Activated naive CD4-positive, alpha-beta T cell treated with anti-CD3 and anti-CD28 coated beads, Interleukin-2, amount 50 U/mL, for 24 hours (primary cell): ENCODE results near the gene KIAA0930.

ENCODE experiments used
- H3K27ac Mint-ChIP-seq: one replicate; pipeline ENCODE4 v1.8.0; 2021; ENCODE audit warnings: mild to moderate bottlenecking, mixed read lengths
- H3K27me3 Mint-ChIP-seq: one replicate; pipeline ENCODE4 v1.8.0; 2021; ENCODE audit warnings: mixed read lengths
- H3K36me3 Mint-ChIP-seq: one replicate; pipeline ENCODE4 v1.8.0; 2021; ENCODE audit warnings: mixed read lengths
- H3K4me1 Mint-ChIP-seq: one replicate; pipeline ENCODE4 v1.8.0; 2021; ENCODE audit warnings: mixed read lengths
- H3K4me3 Mint-ChIP-seq: one replicate; pipeline ENCODE4 v1.8.0; 2021; ENCODE audit warnings: mild to moderate bottlenecking, mixed read lengths
- H3K9me3 Mint-ChIP-seq: one replicate; pipeline ENCODE4 v1.8.0; 2021; ENCODE audit warnings: mixed read lengths

Gene KIAA0930

GRCh38 chr22:45233386-45233785, 7.3 kb downstream of the KIAA0930 start:
- no peaks in the 10 kb centered on the region for H3K9me3 Mint-ChIP-seq
- peaks cover 2% of the 10 kb centered on the region for H3K36me3 Mint-ChIP-seq
- no peaks in the 10 kb centered on the region for H3K27me3 Mint-ChIP-seq
- H3K4me3 Mint-ChIP-seq, result no peak overlapping the region
- peaks cover 11% of the 10 kb centered on the region for H3K4me1 Mint-ChIP-seq
- no peak overlapping the region for H3K27ac Mint-ChIP-seq

GRCh38 chr22:45231293-45231692, 9.4 kb downstream of the KIAA0930 start:
- Mint-ChIP-seq H3K4me3 (no peak overlapping the region), H3K4me1 (peaks cover 3% of the 10 kb centered on the region), H3K27me3 (no peaks in the 10 kb centered on the region), H3K27ac (no peak overlapping the region), H3K36me3 (no peaks in the 10 kb centered on the region), H3K9me3 (no peaks in the 10 kb centered on the region)

GRCh38 chr22:45230026-45230721, 10.5 kb downstream of the KIAA0930 start:
- no peaks in the 10 kb centered on the region for H3K36me3 Mint-ChIP-seq
- no peaks in the 10 kb centered on the region for H3K9me3 Mint-ChIP-seq
- H3K4me1 Mint-ChIP-seq, result peaks cover 3% of the 10 kb centered on the region
- no peaks in the 10 kb centered on the region for H3K27me3 Mint-ChIP-seq
- no peak overlapping the region for H3K4me3 Mint-ChIP-seq
- no peak overlapping the region for H3K27ac Mint-ChIP-seq

GRCh38 chr22:45229181-45229580, 11.5 kb downstream of the KIAA0930 start:
- Mint-ChIP-seq H3K27me3 (no peaks in the 10 kb centered on the region), H3K36me3 (no peaks in the 10 kb centered on the region), H3K9me3 (no peaks in the 10 kb centered on the region), H3K4me1 (peaks cover 7% of the 10 kb centered on the region), H3K4me3 (no peak overlapping the region), H3K27ac (no peak overlapping the region)

- H3K36me3 Mint-ChIP-seq, result no peaks in the 10 kb centered on the region
- H3K27ac Mint-ChIP-seq, result no peak overlapping the region
- H3K9me3 Mint-ChIP-seq, result no peaks in the 10 kb centered on the region
- no peak overlapping the region for H3K4me3 Mint-ChIP-seq
- H3K4me1 Mint-ChIP-seq, result peaks cover 11% of the 10 kb centered on the region
- H3K27me3 Mint-ChIP-seq, result no peaks in the 10 kb centered on the region
These were observed 12.3 kb downstream of the KIAA0930 start for GRCh38 chr22:45228401-45228754.

- H3K9me3 Mint-ChIP-seq, result no peaks in the 10 kb centered on the region
- H3K4me1 Mint-ChIP-seq, result peaks cover 11% of the 10 kb centered on the region
- no peaks in the 10 kb centered on the region for H3K27me3 Mint-ChIP-seq
- H3K4me3 Mint-ChIP-seq, result no peak overlapping the region
- no peaks in the 10 kb centered on the region for H3K36me3 Mint-ChIP-seq
- H3K27ac Mint-ChIP-seq, result no peak overlapping the region
These were observed 12.9 kb downstream of the KIAA0930 start for GRCh38 chr22:45227645-45228400.

GRCh38 chr22:45226503-45227186, 14.0 kb downstream of the KIAA0930 start:
- Mint-ChIP-seq H3K9me3 (no peaks in the 10 kb centered on the region), H3K4me1 (peaks cover 11% of the 10 kb centered on the region), H3K36me3 (no peaks in the 10 kb centered on the region), H3K4me3 (no peak overlapping the region), H3K27me3 (no peaks in the 10 kb centered on the region), H3K27ac (no peak overlapping the region)

GRCh38 chr22:45225732-45226502, 14.8 kb downstream of the KIAA0930 start:
- Mint-ChIP-seq H3K4me1 (peaks cover 10% of the 10 kb centered on the region), H3K4me3 (no peak overlapping the region), H3K36me3 (no peaks in the 10 kb centered on the region), H3K27ac (no peak overlapping the region), H3K27me3 (no peaks in the 10 kb centered on the region), H3K9me3 (no peaks in the 10 kb centered on the region)

- H3K4me1 Mint-ChIP-seq, result peaks cover 12% of the 10 kb centered on the region
- no peak overlapping the region for H3K4me3 Mint-ChIP-seq
- no peaks in the 10 kb centered on the region for H3K27me3 Mint-ChIP-seq
- H3K9me3 Mint-ChIP-seq, result no peaks in the 10 kb centered on the region
- no peak overlapping the region for H3K27ac Mint-ChIP-seq
- no peaks in the 10 kb centered on the region for H3K36me3 Mint-ChIP-seq
These were observed 15.5 kb downstream of the KIAA0930 start for GRCh38 chr22:45224988-45225731.

GRCh38 chr22:45224331-45224730, 16.4 kb downstream of the KIAA0930 start:
- no peaks in the 10 kb centered on the region for H3K36me3 Mint-ChIP-seq
- no peak overlapping the region for H3K4me3 Mint-ChIP-seq
- H3K27me3 Mint-ChIP-seq, result no peaks in the 10 kb centered on the region
- H3K4me1 Mint-ChIP-seq, result peaks cover 13% of the 10 kb centered on the region
- no peaks in the 10 kb centered on the region for H3K9me3 Mint-ChIP-seq
- H3K27ac Mint-ChIP-seq, result no peak overlapping the region

- H3K36me3 Mint-ChIP-seq, result no peaks in the 10 kb centered on the region
- H3K27me3 Mint-ChIP-seq, result no peaks in the 10 kb centered on the region
- H3K9me3 Mint-ChIP-seq, result no peaks in the 10 kb centered on the region
- no peak overlapping the region for H3K4me3 Mint-ChIP-seq
- no peak overlapping the region for H3K27ac Mint-ChIP-seq
- H3K4me1 Mint-ChIP-seq, result peaks cover 21% of the 10 kb centered on the region
These were observed 17.2 kb downstream of the KIAA0930 start for GRCh38 chr22:45223304-45224117.

GRCh38 chr22:45221201-45221600, 19.5 kb downstream of the KIAA0930 start:
- Mint-ChIP-seq H3K36me3 (no peaks in the 10 kb centered on the region), H3K27me3 (no peaks in the 10 kb centered on the region), H3K4me1 (peaks cover 21% of the 10 kb centered on the region), H3K27ac (no peak overlapping the region), H3K9me3 (no peaks in the 10 kb centered on the region), H3K4me3 (no peak overlapping the region)

GRCh38 chr22:45218976-45219375, 21.7 kb downstream of the KIAA0930 start:
- Mint-ChIP-seq H3K9me3 (no peaks in the 10 kb centered on the region), H3K27ac (no peak overlapping the region), H3K36me3 (no peaks in the 10 kb centered on the region), H3K4me1 (peaks cover 25% of the 10 kb centered on the region), H3K4me3 (no peak overlapping the region), H3K27me3 (no peaks in the 10 kb centered on the region)

GRCh38 chr22:45217806-45218205, 22.9 kb downstream of the KIAA0930 start:
- Mint-ChIP-seq H3K9me3 (no peaks in the 10 kb centered on the region), H3K36me3 (no peaks in the 10 kb centered on the region), H3K4me3 (no peak overlapping the region), H3K27me3 (no peaks in the 10 kb centered on the region), H3K27ac (no peak overlapping the region), H3K4me1 (peaks cover 23% of the 10 kb centered on the region)
